HFF-Myc (cell line): ENCODE measurements around the gene AGFG1.
A peak's percentile ranks its signal among the peaks of the same experiment; 100 is the strongest.

Source experiments
- DNase-seq: peaks from one replicate; pipeline ENCODE4 v3.0.0-alpha.2; 2011; ENCODE audit warnings: low read depth; ENCODE audit errors: extremely low read depth
- H3K4me3 ChIP-seq: replicated peaks from 2 replicates; pipeline ENCODE4 v1.5.1; 2011; ENCODE audit warnings: low read depth, mild to moderate bottlenecking, control low read depth, low read length
- TF ChIP-seq, protein P1 (sequence below): IDR thresholded peaks from 2 replicates; pipeline ENCODE4 v1.5.1; 2012; ENCODE audit warnings: mild to moderate bottlenecking, low read depth, low read length, control low read depth; ENCODE audit errors: missing control alignments

AGFG1 gene

GRCh38 chr2:227471924-227472264, at the start of gene AGFG1:
Gene AGFG1, plus strand, starts transcription at chr2:227472156. Its CDS starts 266 bp downstream, at chr2:227472422.
- TF ChIP-seq, protein P1, sequence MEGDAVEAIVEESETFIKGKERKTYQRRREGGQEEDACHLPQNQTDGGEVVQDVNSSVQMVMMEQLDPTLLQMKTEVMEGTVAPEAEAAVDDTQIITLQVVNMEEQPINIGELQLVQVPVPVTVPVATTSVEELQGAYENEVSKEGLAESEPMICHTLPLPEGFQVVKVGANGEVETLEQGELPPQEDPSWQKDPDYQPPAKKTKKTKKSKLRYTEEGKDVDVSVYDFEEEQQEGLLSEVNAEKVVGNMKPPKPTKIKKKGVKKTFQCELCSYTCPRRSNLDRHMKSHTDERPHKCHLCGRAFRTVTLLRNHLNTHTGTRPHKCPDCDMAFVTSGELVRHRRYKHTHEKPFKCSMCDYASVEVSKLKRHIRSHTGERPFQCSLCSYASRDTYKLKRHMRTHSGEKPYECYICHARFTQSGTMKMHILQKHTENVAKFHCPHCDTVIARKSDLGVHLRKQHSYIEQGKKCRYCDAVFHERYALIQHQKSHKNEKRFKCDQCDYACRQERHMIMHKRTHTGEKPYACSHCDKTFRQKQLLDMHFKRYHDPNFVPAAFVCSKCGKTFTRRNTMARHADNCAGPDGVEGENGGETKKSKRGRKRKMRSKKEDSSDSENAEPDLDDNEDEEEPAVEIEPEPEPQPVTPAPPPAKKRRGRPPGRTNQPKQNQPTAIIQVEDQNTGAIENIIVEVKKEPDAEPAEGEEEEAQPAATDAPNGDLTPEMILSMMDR = peak; percentile 98
- DNase-seq = peak; percentile 47
- peak within 1 kb of the TSS; percentile 63 for H3K4me3 ChIP-seq

- no peak overlapping the region for H3K4me3 ChIP-seq
- no peak for DNase-seq
Observed at GRCh38 chr2:227423656-227424499, 48.1 kb upstream of the AGFG1 start.

DNA sequence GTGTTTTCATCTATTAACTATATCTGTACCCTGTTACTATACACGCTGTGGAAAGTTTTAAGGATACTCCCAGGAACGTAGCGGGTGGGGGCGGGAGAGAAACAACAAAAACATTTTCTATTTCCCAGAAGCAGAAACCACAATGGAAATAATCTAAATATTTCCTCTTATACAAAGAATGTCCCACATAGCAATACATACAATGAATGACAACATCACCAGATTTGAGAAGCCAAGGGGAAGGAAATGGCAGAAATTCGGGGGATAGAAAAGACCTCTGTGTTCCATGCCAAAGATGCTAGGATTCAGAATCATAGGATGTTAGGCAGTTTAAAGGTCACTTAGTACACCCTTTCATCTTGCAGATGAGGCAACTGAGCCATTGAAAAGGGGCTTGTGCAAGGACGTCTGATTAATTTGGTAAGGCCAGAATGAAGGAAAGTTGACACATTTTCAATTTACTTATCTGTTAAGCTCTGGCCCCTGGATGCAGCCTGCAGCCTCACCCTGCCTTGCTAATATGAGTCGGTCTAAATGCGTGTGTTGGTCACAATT, 43.1 kb upstream of the AGFG1 start:
- H3K4me3 ChIP-seq = no peak overlapping the region
- DNase-seq = no peak
- TF ChIP-seq, protein P1 = no peak

More at GRCh38 chr2:227423656-227424499, 48.1 kb upstream of the AGFG1 start:
- TF ChIP-seq, protein P1 = no peak

DNA sequence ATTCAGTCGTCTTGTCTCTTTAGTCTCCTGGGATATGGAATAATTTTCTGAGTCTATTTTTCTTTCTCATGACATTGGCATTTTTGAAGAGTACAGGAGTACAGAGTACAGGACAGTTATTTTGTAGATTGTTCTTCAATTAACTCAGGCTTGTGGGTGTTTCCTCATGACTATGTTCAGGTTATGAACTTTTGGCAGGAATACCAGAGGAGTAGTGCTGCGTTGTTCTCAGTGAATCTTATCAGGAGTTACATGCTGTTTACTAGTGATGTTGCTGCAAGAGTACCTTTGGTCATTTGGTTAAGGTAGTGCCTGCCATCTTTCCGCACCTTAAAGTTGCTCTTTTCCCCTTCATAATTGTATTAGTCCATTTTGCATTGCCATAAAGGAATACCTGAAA, 41.3 kb upstream of the AGFG1 start:
- no peak for DNase-seq
- no peak overlapping the region for H3K4me3 ChIP-seq
- TF ChIP-seq, protein P1 = no peak

- DNase-seq = no peak
- H3K4me3 ChIP-seq = no peak overlapping the region
- TF ChIP-seq, protein P1 = no peak
Observed at GRCh38 chr2:227433171-227433570, 38.8 kb upstream of the AGFG1 start.

GRCh38 chr2:227436436-227437174, 35.4 kb upstream of the AGFG1 start:
- no peak for DNase-seq
- TF ChIP-seq, protein P1 = no peak
- H3K4me3 ChIP-seq = no peak overlapping the region
